Middle frontal gyrus (tissue), 1 donor: Measurements from ENCODE around the gene ESPL1.

Source experiments
- DNase-seq: peaks from one replicate; pipeline ENCODE4 v3.0.0-alpha.2; 2015; ENCODE audit warnings: low spot score; ENCODE audit errors: extremely low spot score

Gene ESPL1

GRCh38 chr12:53255996-53256395 is 12.1 kb upstream of the ESPL1 start:
- DNase-seq: no peak

GRCh38 chr12:53258541-53259539 is 9.3 kb upstream of the ESPL1 start:
- no peak for DNase-seq

GRCh38 chr12:53259891-53260290 is 8.2 kb upstream of the ESPL1 start:
- no peak for DNase-seq

GRCh38 chr12:53265783-53266182 is 2.3 kb upstream of the ESPL1 start:
- no peak for DNase-seq

GRCh38 chr12:53267306-53267998 is 647 bp upstream of the ESPL1 start:
- DNase-seq: no peak

GRCh38 chr12:53268630-53269562 is 797 bp downstream of the ESPL1 start:
- DNase-seq: no peak

GRCh38 chr12:53274445-53274844 is 6.3 kb downstream of the ESPL1 start:
- no peak for DNase-seq

- DNase-seq: no peak
These were observed 8.4 kb downstream of the ESPL1 start for GRCh38 chr12:53276511-53276910.

GRCh38 chr12:53277981-53278380 is 9.9 kb downstream of the ESPL1 start:
- no peak for DNase-seq

- DNase-seq: no peak
These were observed 11.3 kb downstream of the ESPL1 start for GRCh38 chr12:53279283-53279869.

GRCh38 chr12:53279888-53280498 is 11.9 kb downstream of the ESPL1 start:
- no peak for DNase-seq

- DNase-seq: no peak
These were observed 18.3 kb downstream of the ESPL1 start for GRCh38 chr12:53286448-53286847.

GRCh38 chr12:53287741-53288216 is 19.7 kb downstream of the ESPL1 start:
- DNase-seq: no peak

- no peak for DNase-seq
These were observed 20.2 kb downstream of the ESPL1 start for GRCh38 chr12:53288322-53288721.

- no peak for DNase-seq
These were observed 21.8 kb downstream of the ESPL1 start for GRCh38 chr12:53289891-53290290.

- no peak for DNase-seq
These were observed 22.6 kb downstream of the ESPL1 start for GRCh38 chr12:53290661-53291060.

- DNase-seq: no peak
These were observed 24.3 kb downstream of the ESPL1 start for GRCh38 chr12:53292426-53292825.

GRCh38 chr12:53295070-53295890 is 27.2 kb downstream of the ESPL1 start, which contains the start of gene PFDN5:
Gene PFDN5, plus strand, starts transcription at chr12:53295542. Its CDS starts 26 bp downstream, at chr12:53295568.
- DNase-seq: peak; percentile 81

- no peak for DNase-seq
These were observed 27.8 kb downstream of the ESPL1 start for GRCh38 chr12:53295891-53296219.
